GM04503 (cell line): ENCODE data around the gene AXL.
"Not testable (repeated sequence)": the region's sequence is repeated elsewhere in the genome, so short reads cannot be mapped to it uniquely, and the experiment has no call there.

Experiments used
- DNase-seq: peaks from one replicate; pipeline ENCODE4 v3.0.0-alpha.2; 2012; ENCODE audit warnings: low read depth

The AXL gene

GRCh38 chr19:41276231-41276630 is 57.2 kb downstream of the AXL start:
- no peak for DNase-seq

GRCh38 chr19:41278478-41278877 is 59.5 kb downstream of the AXL start:
- no peak for DNase-seq

DNA sequence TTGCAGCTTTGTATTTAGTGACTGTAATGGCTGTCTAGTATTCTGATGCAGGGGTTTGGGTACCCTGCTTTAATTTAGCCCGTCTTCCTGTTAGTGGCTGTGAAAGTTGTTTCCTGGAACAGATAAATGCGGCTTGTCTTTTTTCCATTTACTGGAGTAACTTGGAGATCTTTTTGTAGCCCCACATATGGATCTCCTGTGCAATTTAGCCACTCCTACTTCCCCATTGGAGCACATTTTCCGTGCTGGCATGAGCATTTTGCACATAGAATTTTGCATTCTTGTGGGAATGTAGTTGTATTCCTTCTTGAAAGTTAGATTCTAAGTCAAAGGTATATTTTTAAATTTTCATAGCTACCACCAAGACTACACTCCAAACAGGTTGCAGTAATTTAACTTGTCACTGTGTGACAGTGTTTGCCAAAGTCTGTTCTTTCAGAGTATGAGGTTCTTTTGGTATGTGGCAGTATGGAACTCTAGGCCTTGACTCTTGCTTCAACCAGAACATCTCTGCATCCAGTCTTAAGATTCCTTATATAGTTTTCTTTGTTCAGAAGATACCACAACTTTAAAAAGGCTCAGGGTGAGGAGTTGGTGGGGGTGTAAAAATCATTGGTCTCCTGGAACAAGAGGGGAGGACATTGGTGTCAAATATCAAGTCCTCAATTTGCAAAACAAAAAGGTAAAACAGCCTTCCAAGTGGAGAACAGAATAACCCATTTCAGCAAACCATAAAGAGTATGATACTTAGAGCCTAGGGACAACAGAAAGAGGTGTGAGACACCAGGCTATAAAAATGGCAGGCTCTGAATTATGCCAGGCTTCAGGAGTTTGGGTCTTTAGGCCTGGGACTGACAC is 69.9 kb downstream of the AXL start:
- no peak for DNase-seq

GRCh38 chr19:41289814-41290213 is 70.8 kb downstream of the AXL start:
- DNase-seq, result not testable (repeated sequence)

DNA sequence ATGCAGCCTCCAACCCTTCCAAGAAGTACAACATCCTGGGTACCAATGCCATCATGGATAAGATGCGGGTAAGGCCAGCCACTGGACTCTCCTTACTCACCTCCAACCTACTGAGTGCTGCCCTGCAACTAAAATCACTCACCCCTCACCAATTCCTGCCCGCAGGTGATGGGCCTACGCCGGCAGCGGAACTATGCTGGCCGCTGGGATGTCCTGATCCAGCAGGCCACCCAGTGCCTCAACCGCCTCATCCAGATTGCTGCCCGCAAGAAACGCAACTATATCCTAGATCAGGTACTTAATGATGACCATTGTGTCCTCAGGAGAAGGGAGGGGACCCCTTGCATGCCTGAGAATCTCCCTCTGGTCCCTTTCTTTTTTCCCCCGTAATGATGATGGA is 75.4 kb downstream of the AXL start:
- no peak for DNase-seq

- no peak for DNase-seq
Observed at GRCh38 chr19:41295499-41295898, 76.5 kb downstream of the AXL start.

- no peak for DNase-seq
Observed at GRCh38 chr19:41296433-41296871, 77.4 kb downstream of the AXL start.

DNA sequence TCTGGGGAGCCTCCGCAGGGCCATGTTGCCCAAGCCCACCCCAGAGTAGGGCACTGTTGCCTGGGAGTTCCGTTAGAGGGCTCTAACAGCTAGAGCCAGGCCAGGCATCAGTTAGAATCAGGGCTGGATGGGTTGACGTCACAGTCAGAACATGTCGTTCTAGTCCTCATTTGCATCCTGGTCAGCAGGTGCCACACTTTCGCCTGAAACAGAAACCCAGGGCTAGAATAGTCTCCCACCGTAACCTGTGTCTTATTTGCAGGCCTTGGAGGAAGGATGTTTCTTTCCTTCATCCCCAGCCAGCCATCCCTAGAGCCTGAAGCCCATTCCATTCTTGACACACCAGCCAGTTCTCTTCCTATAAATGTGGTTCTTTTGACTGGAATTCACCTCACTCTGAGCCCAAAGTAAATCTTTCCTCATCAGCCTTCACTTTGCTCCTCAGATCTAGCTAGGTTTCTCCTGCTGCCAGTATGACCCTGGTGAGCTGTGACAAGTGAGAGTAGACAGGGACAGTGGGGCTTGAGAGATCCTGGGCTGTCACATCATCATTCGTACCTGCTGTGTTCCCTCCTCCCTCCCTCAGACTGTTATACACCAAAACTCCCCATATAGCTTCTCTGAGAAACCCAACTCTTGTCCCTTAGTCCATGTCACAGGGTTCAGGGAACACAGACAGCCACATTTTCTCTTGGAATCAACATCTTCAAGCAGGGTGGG is 78.8 kb downstream of the AXL start:
- no peak for DNase-seq

DNA sequence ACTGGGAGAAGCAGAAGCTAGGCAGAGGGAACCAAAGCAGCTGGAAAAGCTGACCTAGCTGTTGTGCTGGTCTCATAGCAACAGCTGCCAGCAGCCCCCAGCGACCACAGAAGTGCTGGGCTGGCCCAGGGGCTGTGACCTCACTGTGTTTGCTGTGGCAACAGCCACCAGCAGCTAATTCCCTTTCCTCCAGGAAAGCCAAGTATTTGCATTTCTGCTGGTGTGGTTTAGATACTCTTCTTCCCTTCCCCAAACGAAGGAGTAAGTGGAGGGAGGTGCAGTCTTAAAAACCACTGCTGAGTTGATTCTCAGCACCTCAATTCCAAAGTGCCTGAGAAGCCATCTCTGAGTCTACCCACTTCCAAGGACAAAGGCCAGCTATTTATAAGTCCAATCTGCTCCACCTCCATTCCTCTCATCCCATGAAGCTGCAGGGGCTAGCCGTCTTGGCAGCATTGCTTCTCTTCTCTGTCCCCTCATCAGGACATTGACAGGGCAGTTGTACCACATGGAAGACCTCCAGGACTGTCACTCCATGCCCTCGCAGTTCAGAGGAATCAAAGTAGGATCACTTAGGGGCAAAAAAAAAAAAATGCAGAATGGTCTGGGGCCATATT is 79.4 kb downstream of the AXL start:
- peak; percentile 81 for DNase-seq

GRCh38 chr19:41299046-41299754 is 80.2 kb downstream of the AXL start:
- no peak for DNase-seq

GRCh38 chr19:41299755-41300089 is 80.7 kb downstream of the AXL start:
- DNase-seq, result no peak

DNA sequence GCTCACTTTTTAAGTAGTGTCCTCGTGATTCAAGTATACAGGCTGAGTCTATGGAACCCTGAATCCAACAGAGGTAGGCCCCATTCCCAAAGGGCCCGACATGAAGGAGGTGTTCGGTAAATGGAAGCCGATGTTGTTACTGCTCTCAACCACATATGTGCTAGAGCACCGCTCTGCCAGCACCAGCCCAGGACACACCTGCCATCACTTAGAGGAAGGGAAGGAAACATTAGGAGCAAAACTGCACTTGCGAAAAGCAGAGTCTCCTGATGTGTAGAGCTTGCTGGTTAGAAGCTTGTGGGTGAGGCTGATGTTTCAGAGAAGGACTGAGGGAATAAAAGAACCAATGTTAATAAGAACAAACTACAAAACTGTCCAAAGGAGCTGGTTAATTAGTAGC is 81.5 kb downstream of the AXL start:
- DNase-seq, result no peak

- DNase-seq, result no peak
Observed at GRCh38 chr19:41302624-41303351, 83.8 kb downstream of the AXL start.

DNA sequence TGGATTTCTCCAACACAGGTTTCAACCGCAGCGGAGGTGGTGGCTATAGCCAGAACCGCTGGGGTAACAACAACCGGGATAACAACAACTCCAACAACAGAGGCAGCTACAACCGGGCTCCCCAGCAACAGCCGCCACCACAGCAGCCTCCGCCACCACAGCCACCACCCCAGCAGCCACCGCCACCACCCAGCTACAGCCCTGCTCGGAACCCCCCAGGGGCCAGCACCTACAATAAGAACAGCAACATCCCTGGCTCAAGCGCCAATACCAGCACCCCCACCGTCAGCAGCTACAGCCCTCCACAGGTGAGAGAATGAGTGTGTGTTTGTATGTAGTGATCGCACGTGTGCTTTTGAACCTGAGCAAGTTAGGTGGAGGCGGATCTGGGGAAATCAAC is 84.9 kb downstream of the AXL start:
- no peak for DNase-seq

- DNase-seq, result no peak
Observed at GRCh38 chr19:41304706-41305483, 85.9 kb downstream of the AXL start.

GRCh38 chr19:41305927-41306793 is 87.1 kb downstream of the AXL start:
- no peak for DNase-seq

DNA sequence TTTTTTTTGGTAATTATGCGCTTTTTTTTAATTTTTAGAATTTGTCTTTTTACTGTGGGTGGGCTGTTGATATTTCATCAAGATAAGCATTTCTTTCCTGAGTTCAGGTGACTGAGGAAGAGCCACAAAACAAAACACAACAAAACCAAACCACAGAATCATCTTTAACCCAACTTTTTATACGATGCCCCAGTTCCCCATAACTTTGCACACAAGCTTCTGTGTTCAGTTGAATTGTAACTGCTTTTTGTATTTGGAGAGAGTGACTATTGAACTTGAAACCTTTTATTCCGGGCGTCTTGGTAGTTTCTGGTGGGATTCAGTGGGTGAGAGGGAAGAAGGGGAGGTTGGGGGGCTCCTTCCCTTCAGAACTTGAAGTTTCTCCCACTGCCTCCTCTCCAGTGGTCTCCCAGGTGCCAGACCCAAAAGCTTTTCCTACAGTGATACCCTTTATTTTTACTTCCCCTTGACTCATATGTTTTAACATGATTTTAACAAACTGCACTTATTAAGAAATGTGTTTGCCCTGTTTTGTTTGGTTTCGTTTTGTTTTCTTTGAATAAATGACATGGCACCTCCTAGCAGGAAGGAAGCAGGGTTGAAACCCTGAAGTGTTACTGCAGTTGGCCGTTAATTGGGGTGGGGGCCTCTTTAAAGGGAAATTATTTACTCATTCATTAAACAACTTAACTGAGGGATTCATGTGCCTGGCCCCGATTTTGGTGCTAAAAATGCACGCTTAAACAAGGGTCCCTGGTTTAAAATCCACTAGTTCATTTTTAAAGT is 88.3 kb downstream of the AXL start:
- no peak for DNase-seq

DNA sequence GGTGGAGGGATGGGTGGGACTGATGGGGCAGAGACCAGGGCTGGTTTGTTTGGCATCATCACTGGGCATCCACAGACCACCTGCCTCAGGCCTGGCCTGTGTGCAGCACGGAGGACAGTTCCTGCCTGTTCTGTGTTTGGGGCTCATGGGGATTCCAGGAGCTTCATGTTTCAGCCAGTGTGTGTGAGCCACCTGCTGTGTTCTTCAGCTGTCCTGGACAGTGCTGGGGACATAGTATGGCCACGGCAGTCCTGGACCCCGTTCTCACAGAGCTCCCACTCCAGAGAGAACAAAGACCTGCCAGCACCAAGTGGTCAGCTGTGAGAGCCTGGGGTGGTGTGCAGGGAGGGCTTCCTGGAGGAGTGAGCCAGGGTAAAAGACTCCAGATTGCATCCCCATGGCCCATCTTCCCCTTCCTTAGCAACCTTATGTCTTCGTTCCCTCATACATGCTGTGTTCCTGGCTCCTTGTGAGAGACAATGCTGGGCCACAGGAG is 89.0 kb downstream of the AXL start:
- no peak for DNase-seq
